NT2/D1 (cell line): Measurements from ENCODE around the gene SMAD6.
"Not testable (repeated sequence)": the region's sequence is repeated elsewhere in the genome, so short reads cannot be mapped to it uniquely, and the experiment has no call there.

ENCODE experiments used
- DNase-seq: peaks from one replicate; pipeline ENCODE4 v3.0.0-alpha.2; 2011; ENCODE audit warnings: low read depth, low spot score
- H3K27me3 ChIP-seq: 2 replicates; pipeline ENCODE4 v1.6.0; 2011; ENCODE audit warnings: mild to moderate bottlenecking; ENCODE audit not compliant: insufficient read length, insufficient read depth
- H3K36me3 ChIP-seq: 2 replicates; pipeline ENCODE4 v1.6.1; 2011; ENCODE audit warnings: mild to moderate bottlenecking, low read length, mixed read lengths; ENCODE audit not compliant: insufficient read depth, insufficient read length
- H3K4me1 ChIP-seq: 2 replicates; pipeline ENCODE4 v1.5.1; 2011; ENCODE audit not compliant: insufficient read depth, insufficient read length
- H3K4me3 ChIP-seq: 2 replicates; pipeline ENCODE4 v1.5.1; 2011; ENCODE audit warnings: low read depth; ENCODE audit not compliant: insufficient read length
- H3K9ac ChIP-seq: 2 replicates; pipeline ENCODE4 v1.6.0; 2011; ENCODE audit warnings: low read depth; ENCODE audit not compliant: insufficient read length
- H3K9me3 ChIP-seq: 2 replicates; pipeline ENCODE4 v1.5.1; 2011; ENCODE audit warnings: mild to moderate bottlenecking, low read length; ENCODE audit not compliant: insufficient read depth
- SUZ12 ChIP-seq: IDR thresholded peaks from 2 replicates; pipeline ENCODE4 v1.6.1; 2011; ENCODE audit not compliant: insufficient read length, insufficient read depth; ENCODE audit errors: extremely low read depth
- YY1 ChIP-seq: IDR thresholded peaks from 2 replicates; pipeline ENCODE4 v1.6.1; 2011; ENCODE audit not compliant: insufficient read length, insufficient read depth
- ZNF274 ChIP-seq: IDR thresholded peaks from 2 replicates; pipeline ENCODE4 v1.6.1; 2011; ENCODE audit warnings: mild to moderate bottlenecking, low read depth, low read length

The SMAD6 gene

GRCh38 chr15:66822576-66822975 is 120.5 kb downstream of the SMAD6 start:
- Histone ChIP-seq H3K27me3 (no peaks in the 10 kb centered on the region), H3K4me1 (peaks cover 13% of the 10 kb centered on the region), H3K9ac (no peak overlapping the region), H3K4me3 (no peak overlapping the region), H3K36me3 (no peaks in the 10 kb centered on the region), H3K9me3 (no peaks in the 10 kb centered on the region)
- no peak for DNase-seq
- no peak for TF ChIP-seq ZNF274
- TF ChIP-seq SUZ12: no peak
- TF ChIP-seq YY1: no peak

GRCh38 chr15:66823601-66824000 is 121.6 kb downstream of the SMAD6 start:
- TF ChIP-seq ZNF274 (no peak), SUZ12 (no peak), YY1 (no peak)
- Histone ChIP-seq H3K9ac (no peak overlapping the region), H3K36me3 (no peaks in the 10 kb centered on the region), H3K4me3 (no peak overlapping the region), H3K9me3 (no peaks in the 10 kb centered on the region), H3K27me3 (no peaks in the 10 kb centered on the region), H3K4me1 (peaks cover 17% of the 10 kb centered on the region)
- no peak for DNase-seq

- TF ChIP-seq YY1 (no peak), ZNF274 (no peak), SUZ12 (no peak)
- Histone ChIP-seq H3K9me3 (no peaks in the 10 kb centered on the region), H3K4me3 (no peak overlapping the region), H3K9ac (no peak overlapping the region), H3K4me1 (peaks cover 17% of the 10 kb centered on the region), H3K36me3 (no peaks in the 10 kb centered on the region), H3K27me3 (no peaks in the 10 kb centered on the region)
- DNase-seq: no peak
These were observed 122.4 kb downstream of the SMAD6 start for GRCh38 chr15:66824424-66824823.

- Histone ChIP-seq H3K9ac (no peak overlapping the region), H3K4me1 (peaks cover 17% of the 10 kb centered on the region), H3K27me3 (no peaks in the 10 kb centered on the region), H3K4me3 (no peak overlapping the region), H3K36me3 (no peaks in the 10 kb centered on the region), H3K9me3 (no peaks in the 10 kb centered on the region)
- no peak for TF ChIP-seq ZNF274
- TF ChIP-seq YY1: no peak
- no peak for TF ChIP-seq SUZ12
- no peak for DNase-seq
These were observed 123.1 kb downstream of the SMAD6 start for GRCh38 chr15:66825139-66825538.

- no peak overlapping the region for H3K4me3 ChIP-seq
- no peak overlapping the region for H3K9ac ChIP-seq
- H3K36me3 ChIP-seq: no peaks in the 10 kb centered on the region
- TF ChIP-seq YY1 (no peak), SUZ12 (no peak), ZNF274 (no peak)
- H3K9me3 ChIP-seq: no peaks in the 10 kb centered on the region
- H3K27me3 ChIP-seq: no peaks in the 10 kb centered on the region
- no peak for DNase-seq
- peaks cover 17% of the 10 kb centered on the region for H3K4me1 ChIP-seq
These were observed 123.7 kb downstream of the SMAD6 start for GRCh38 chr15:66825731-66826130.

GRCh38 chr15:66826507-66826906 is 124.5 kb downstream of the SMAD6 start:
- Histone ChIP-seq H3K27me3 (no peaks in the 10 kb centered on the region), H3K36me3 (no peaks in the 10 kb centered on the region), H3K4me3 (no peak overlapping the region), H3K9me3 (no peaks in the 10 kb centered on the region), H3K9ac (peak overlapping the region; percentile 39), H3K4me1 (peaks cover 17% of the 10 kb centered on the region)
- no peak for DNase-seq
- TF ChIP-seq ZNF274 (no peak), YY1 (no peak), SUZ12 (no peak)

GRCh38 chr15:66827039-66827697 is 125.1 kb downstream of the SMAD6 start:
- Histone ChIP-seq H3K9me3 (no peaks in the 10 kb centered on the region), H3K9ac (no peak overlapping the region), H3K27me3 (no peaks in the 10 kb centered on the region), H3K4me3 (no peak overlapping the region), H3K36me3 (no peaks in the 10 kb centered on the region), H3K4me1 (peaks cover 18% of the 10 kb centered on the region)
- no peak for DNase-seq
- TF ChIP-seq YY1 (no peak), SUZ12 (no peak), ZNF274 (no peak)

GRCh38 chr15:66827698-66828055 is 125.6 kb downstream of the SMAD6 start:
- Histone ChIP-seq H3K9ac (no peak overlapping the region), H3K4me3 (no peak overlapping the region), H3K9me3 (no peaks in the 10 kb centered on the region), H3K4me1 (peaks cover 18% of the 10 kb centered on the region), H3K36me3 (no peaks in the 10 kb centered on the region), H3K27me3 (no peaks in the 10 kb centered on the region)
- TF ChIP-seq YY1 (no peak), ZNF274 (no peak), SUZ12 (no peak)
- DNase-seq: no peak

GRCh38 chr15:66828817-66829541 is 126.9 kb downstream of the SMAD6 start:
- H3K9me3 ChIP-seq: not testable (repeated sequence)

More at GRCh38 chr15:66828817-66829541, 126.9 kb downstream of the SMAD6 start:
- not testable (repeated sequence) for DNase-seq, H3K9ac ChIP-seq, H3K4me3 ChIP-seq, H3K27me3 ChIP-seq, H3K36me3 ChIP-seq
- peaks cover 22% of the 10 kb centered on the region for H3K4me1 ChIP-seq
